ENCODE data around the gene CHD9.
A peak's percentile ranks its signal among the peaks of the same experiment; 100 is the strongest.

DNA sequence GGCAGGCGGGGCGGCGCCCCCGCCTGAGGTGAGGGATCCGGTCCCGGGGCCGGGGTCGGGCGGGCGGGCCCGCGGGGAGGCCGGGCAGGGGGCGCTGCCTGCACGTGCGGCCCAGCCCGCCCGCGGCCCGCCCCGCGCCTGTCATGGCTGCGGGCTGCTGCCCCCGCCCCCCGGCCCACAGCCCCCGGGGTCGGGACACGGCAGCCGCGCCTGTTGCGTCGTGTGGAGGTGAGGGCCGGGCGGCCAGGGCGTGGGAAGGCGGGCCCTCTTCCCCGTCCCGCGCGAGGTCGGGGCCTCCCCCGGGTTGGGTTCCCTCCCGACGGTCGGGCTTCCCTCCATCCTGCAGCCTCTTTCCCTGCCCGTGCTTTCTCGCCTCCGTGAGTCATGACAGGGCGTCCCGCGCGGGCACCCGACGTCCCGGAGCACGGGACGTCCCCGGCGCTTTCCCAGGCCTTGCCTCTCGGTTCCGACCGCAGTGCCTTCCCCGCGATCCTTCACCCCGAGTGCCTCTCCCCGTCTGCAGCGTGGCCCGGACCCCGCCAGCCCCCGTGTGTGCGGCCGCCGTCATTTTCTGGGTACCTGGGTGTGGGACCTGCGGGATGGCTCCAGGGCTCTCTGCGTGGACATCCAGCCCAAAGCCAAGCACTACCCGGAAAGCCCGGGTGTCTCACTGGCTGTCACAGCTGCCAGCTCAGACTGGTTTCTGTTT lies 76.7 kb downstream of the CHD9 start:
- TF ChIP-seq POLR2A (IDR thresholded peaks at IDR 0.05) = peak in 1 of 2 donors; percentile 14
- TF ChIP-seq EP300 (IDR thresholded peaks at IDR 0.05) = no peak
- TF ChIP-seq, protein P1, sequence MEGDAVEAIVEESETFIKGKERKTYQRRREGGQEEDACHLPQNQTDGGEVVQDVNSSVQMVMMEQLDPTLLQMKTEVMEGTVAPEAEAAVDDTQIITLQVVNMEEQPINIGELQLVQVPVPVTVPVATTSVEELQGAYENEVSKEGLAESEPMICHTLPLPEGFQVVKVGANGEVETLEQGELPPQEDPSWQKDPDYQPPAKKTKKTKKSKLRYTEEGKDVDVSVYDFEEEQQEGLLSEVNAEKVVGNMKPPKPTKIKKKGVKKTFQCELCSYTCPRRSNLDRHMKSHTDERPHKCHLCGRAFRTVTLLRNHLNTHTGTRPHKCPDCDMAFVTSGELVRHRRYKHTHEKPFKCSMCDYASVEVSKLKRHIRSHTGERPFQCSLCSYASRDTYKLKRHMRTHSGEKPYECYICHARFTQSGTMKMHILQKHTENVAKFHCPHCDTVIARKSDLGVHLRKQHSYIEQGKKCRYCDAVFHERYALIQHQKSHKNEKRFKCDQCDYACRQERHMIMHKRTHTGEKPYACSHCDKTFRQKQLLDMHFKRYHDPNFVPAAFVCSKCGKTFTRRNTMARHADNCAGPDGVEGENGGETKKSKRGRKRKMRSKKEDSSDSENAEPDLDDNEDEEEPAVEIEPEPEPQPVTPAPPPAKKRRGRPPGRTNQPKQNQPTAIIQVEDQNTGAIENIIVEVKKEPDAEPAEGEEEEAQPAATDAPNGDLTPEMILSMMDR (IDR thresholded peaks at IDR 0.05) = no peak
